ENCODE measurements around the gene IL17C. TPM values are rescaled to one million over a fixed set of nuclear protein-coding genes. Genes with fewer than 3 reads are reported as not detected.

Gene IL17C
- total RNA-seq, 1 donor: not detected

DNA sequence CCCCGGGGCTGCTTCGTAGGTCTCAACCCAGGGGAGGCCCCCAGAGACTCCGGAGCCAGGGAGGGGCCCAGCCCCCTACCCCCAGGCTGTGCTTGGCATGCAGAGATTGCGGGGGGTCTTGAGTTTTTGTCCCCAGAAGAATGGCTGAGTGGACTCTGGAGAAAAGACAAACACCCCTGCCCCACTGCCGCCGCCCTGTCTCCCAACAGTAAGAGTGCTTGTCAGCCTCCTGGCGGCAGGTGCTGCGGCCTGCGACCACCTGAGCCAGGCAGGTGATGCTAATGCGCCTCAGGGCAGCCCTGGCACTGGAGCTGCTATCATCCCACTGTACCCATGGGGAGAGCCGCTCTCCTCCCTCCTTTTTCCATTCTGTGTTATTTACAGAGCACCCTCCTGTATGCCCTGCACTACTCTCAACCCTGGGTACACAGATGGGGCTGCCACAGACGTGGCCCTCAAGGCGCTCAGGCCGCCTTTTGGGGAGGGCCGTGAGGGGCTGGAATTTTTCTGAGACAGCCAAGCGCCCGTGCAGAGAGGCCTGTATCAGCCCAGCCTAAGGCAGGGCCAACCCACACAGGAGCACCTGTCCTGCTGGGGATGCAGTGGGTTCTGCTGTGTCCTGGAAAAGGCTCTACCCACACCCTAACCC, 2.6 kb upstream of the IL17C start:
- DNase-seq (ENCODE audit: low read depth): no peak
- no peak overlapping the region for H3K4me3 ChIP-seq (ENCODE audit: low read depth, low read length)
- TF ChIP-seq, protein P1, sequence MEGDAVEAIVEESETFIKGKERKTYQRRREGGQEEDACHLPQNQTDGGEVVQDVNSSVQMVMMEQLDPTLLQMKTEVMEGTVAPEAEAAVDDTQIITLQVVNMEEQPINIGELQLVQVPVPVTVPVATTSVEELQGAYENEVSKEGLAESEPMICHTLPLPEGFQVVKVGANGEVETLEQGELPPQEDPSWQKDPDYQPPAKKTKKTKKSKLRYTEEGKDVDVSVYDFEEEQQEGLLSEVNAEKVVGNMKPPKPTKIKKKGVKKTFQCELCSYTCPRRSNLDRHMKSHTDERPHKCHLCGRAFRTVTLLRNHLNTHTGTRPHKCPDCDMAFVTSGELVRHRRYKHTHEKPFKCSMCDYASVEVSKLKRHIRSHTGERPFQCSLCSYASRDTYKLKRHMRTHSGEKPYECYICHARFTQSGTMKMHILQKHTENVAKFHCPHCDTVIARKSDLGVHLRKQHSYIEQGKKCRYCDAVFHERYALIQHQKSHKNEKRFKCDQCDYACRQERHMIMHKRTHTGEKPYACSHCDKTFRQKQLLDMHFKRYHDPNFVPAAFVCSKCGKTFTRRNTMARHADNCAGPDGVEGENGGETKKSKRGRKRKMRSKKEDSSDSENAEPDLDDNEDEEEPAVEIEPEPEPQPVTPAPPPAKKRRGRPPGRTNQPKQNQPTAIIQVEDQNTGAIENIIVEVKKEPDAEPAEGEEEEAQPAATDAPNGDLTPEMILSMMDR (IDR thresholded peaks at IDR 0.05; ENCODE audit: insufficient read depth, low read length): no peak

- TF ChIP-seq, protein P1 (IDR thresholded peaks at IDR 0.05; ENCODE audit: insufficient read depth, low read length): no peak
- DNase-seq (ENCODE audit: low read depth): no peak
Observed at GRCh38 chr16:88636488-88637265, 1.7 kb upstream of the IL17C start.

GRCh38 chr16:88639231-88640038, 1.1 kb downstream of the IL17C start:
- TF ChIP-seq, protein P1 (IDR thresholded peaks at IDR 0.05; ENCODE audit: insufficient read depth, low read length): no peak
- no peak overlapping the region for H3K4me3 ChIP-seq (ENCODE audit: low read depth, low read length)
- no peak for DNase-seq (ENCODE audit: low read depth)

More at GRCh38 chr16:88636488-88637265, 1.7 kb upstream of the IL17C start:
- H3K4me3 ChIP-seq (ENCODE audit: low read depth, low read length): no peak overlapping the region

DNA sequence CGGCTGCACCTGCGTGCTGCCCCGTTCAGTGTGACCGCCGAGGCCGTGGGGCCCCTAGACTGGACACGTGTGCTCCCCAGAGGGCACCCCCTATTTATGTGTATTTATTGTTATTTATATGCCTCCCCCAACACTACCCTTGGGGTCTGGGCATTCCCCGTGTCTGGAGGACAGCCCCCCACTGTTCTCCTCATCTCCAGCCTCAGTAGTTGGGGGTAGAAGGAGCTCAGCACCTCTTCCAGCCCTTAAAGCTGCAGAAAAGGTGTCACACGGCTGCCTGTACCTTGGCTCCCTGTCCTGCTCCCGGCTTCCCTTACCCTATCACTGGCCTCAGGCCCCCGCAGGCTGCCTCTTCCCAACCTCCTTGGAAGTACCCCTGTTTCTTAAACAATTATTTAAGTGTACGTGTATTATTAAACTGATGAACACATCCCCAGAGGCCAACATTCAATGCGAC, 1.7 kb downstream of the IL17C start:
- TF ChIP-seq, protein P1 (IDR thresholded peaks at IDR 0.05; ENCODE audit: insufficient read depth, low read length): no peak
- no peak overlapping the region for H3K4me3 ChIP-seq (ENCODE audit: low read depth, low read length)
- no peak for DNase-seq (ENCODE audit: low read depth)

DNA sequence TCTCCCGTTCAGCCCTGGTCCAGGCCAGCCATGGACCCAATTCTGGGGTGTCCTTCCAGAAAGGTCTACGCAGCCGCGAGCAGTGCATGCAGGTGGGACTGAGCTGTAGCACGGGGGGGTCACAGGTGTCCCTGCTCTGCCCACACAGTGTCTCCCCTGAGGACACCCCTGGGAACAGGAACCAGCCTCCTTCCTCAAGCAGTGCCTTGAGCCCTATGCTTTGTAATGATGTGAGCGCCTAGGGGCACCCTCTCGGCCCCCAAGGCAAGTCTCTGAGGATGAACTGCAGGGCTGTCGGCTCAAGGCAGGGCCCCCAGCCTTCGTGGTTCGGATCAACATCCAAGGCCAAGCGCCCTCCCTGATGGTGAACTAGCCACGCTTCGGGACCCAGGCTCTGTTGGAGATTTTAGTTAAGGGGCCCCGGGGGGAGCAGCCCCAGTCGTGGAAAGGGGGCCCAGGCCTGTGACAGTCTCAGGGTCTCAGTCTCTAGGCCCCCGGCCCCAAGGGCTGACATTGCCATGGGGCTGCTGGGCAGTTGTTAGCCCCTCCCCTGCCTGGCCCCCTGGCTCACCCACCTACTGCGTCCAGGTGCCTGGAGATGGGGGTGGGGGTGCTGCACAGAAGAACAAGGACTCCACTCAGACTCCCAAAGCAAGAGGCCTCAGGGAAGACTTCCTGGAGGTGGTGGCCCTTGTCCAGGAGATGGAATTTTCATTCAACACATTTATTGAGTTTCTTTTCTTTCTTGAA, 2.3 kb downstream of the IL17C start:
- TF ChIP-seq, protein P1 (IDR thresholded peaks at IDR 0.05; ENCODE audit: insufficient read depth, low read length): no peak
- no peak for DNase-seq (ENCODE audit: low read depth)
- no peak overlapping the region for H3K4me3 ChIP-seq (ENCODE audit: low read depth, low read length)

Measured in fibroblast of the aortic adventitia (primary cell).